Measurements from ENCODE around the gene PDLIM7. TPM values are rescaled to one million over a fixed set of nuclear protein-coding genes. Genes with fewer than 3 reads are reported as not detected.

PDLIM7 gene
- polyA plus RNA-seq, 1 of the 3 experiments (the other 2 are of a cell fraction): 206 TPM

DNA sequence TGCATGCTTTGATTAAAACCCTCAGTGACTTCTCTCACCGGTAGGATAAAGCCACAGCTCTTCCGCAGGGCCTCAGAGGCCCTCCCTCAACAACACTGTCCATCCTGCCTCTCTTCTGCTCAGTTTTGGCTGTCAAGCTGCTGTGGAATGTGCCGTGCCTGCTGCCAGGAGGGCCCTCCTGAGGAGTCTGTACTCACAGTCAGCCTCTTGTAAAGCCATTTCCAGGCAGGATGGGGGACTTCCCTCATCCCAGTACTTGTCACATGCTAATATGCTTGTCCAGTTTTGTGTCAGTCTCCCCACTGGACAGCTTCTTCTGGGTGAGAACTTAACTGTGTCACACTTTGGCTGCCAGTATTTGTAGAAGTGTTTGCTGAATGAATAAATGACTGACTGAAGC, 33.2 kb upstream of the PDLIM7 start:
- Histone ChIP-seq H3K4me3 (ENCODE audit: low read depth in 2 of 2, low read length in 1 of 2) (no peak overlapping the region), H3K4me1 (ENCODE audit: control insufficient read depth in 1 of 2, insufficient read depth in 2 of 2, low read depth in 1 of 2, low read length in 1 of 2) (peaks cover 0 to 14% of the 10 kb centered on the region in 2 experiments; a peak in 1 of 4 replicates), H3K27ac (ENCODE audit: low read depth in 2 of 2, low read length in 1 of 2) (no peak overlapping the region; a peak in 1 of 4 replicates), H3F3A (replicated peaks; ENCODE audit: insufficient read depth) (no peaks in the 10 kb centered on the region), H3K79me2 (ENCODE audit: insufficient read depth) (peaks cover 21% of the 10 kb centered on the region), H3K36me3 (replicated peaks in 1 of 2; ENCODE audit: control insufficient read depth in 1 of 2, insufficient read depth in 2 of 2, low read length in 1 of 2) (peaks cover 35 to 73% of the 10 kb centered on the region in 2 experiments), H3K27me3 (ENCODE audit: insufficient read depth) (no peaks in the 10 kb centered on the region), H3K9ac (no peak overlapping the region), H3K4me2 (no peak overlapping the region), H2AFZ (ENCODE audit: low read depth) (no peak overlapping the region), H4K20me1 (ENCODE audit: insufficient read depth) (peaks cover 5% of the 10 kb centered on the region; the same call in 1 of the 2 replicates), H3K9me2 (no peaks in the 10 kb centered on the region), H3K9me3 (no peaks in the 10 kb centered on the region)
- 92% methylated on average over 3 of the region's 3 CpGs for WGBS (ENCODE audit: low lambda C conversion rate)
- CTCF ChIA-PET: interaction anchor here (2.0 kb wide), 1 partner anchor 29 kb away, joined by 5 read pairs; no protein-coding TSS in a partner anchor
- TF ChIP-seq, protein P1, sequence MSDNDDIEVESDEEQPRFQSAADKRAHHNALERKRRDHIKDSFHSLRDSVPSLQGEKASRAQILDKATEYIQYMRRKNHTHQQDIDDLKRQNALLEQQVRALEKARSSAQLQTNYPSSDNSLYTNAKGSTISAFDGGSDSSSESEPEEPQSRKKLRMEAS (IDR thresholded peaks at IDR 0.05; ENCODE audit: low read depth): no peak
- TF ChIP-seq, protein P2, sequence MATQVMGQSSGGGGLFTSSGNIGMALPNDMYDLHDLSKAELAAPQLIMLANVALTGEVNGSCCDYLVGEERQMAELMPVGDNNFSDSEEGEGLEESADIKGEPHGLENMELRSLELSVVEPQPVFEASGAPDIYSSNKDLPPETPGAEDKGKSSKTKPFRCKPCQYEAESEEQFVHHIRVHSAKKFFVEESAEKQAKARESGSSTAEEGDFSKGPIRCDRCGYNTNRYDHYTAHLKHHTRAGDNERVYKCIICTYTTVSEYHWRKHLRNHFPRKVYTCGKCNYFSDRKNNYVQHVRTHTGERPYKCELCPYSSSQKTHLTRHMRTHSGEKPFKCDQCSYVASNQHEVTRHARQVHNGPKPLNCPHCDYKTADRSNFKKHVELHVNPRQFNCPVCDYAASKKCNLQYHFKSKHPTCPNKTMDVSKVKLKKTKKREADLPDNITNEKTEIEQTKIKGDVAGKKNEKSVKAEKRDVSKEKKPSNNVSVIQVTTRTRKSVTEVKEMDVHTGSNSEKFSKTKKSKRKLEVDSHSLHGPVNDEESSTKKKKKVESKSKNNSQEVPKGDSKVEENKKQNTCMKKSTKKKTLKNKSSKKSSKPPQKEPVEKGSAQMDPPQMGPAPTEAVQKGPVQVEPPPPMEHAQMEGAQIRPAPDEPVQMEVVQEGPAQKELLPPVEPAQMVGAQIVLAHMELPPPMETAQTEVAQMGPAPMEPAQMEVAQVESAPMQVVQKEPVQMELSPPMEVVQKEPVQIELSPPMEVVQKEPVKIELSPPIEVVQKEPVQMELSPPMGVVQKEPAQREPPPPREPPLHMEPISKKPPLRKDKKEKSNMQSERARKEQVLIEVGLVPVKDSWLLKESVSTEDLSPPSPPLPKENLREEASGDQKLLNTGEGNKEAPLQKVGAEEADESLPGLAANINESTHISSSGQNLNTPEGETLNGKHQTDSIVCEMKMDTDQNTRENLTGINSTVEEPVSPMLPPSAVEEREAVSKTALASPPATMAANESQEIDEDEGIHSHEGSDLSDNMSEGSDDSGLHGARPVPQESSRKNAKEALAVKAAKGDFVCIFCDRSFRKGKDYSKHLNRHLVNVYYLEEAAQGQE (IDR thresholded peaks at IDR 0.05; ENCODE audit: low read depth, low read length): no peak
- DNase-seq: no peak
- POLR2A ChIA-PET: no interaction called here

DNA sequence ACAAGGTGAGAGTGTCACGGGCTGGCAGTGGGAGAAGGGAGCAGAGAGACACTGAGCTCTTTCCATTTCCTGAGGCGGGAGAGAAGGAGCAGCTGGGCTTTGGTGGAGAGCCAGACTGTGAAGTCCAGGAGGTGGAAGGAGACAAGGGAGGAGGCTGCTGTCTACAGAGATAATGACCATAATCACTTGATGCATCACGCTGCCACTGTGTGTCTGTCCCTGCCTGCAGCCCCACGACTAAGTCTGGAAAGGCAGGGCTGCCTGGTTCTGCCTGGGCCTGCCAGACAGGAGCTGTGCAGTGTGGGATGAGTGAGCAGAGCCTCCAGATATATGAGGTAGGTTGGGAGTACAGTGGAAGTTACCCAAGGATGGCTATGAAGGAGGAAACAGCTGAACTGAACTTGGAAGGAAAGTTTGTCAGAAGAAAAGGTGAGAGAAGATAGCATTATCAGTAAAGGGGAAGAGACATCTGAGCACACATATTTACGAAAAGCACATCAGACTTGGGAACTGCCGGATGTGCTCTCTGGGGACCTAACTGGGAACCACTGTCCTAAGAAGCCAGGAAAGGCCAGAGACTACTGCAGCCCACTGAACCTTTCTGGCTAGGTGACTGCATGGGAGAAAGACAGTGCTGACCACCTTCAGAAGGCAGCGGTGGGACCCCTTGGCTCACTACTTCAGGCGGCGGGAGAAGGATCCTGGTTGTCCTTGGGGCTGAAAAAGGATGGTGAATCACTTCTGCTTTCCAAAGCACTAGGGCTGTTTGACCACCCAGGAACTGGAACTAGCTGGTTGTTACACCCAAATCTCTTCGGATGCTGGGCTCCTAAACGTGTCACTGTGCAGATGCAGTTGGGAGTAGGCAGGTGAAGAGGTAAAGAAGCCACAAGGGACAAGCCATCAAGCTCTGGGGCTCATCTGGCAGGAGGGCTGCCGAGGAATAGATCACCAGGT, 32.1 kb upstream of the PDLIM7 start:
- Histone ChIP-seq H3K9me3 (no peaks in the 10 kb centered on the region), H2AFZ (ENCODE audit: low read depth) (no peak overlapping the region), H3K4me2 (no peak overlapping the region), H3K4me1 (ENCODE audit: control insufficient read depth in 1 of 2, insufficient read depth in 2 of 2, low read depth in 1 of 2, low read length in 1 of 2) (peaks cover 0 to 14% of the 10 kb centered on the region in 2 experiments; a peak in 1 of 4 replicates), H3K36me3 (replicated peaks in 1 of 2; ENCODE audit: control insufficient read depth in 1 of 2, insufficient read depth in 2 of 2, low read length in 1 of 2) (peaks cover 25 to 81% of the 10 kb centered on the region in 2 experiments), H4K20me1 (ENCODE audit: insufficient read depth) (peaks cover 5% of the 10 kb centered on the region; the same call in 1 of the 2 replicates), H3F3A (replicated peaks; ENCODE audit: insufficient read depth) (no peaks in the 10 kb centered on the region), H3K27ac (ENCODE audit: low read depth in 2 of 2, low read length in 1 of 2) (peak overlapping the region in 1 of 2 experiments; percentile 39; a peak in 1 of 4 replicates), H3K4me3 (ENCODE audit: low read depth in 2 of 2, low read length in 1 of 2) (no peak overlapping the region), H3K79me2 (ENCODE audit: insufficient read depth) (peaks cover 12% of the 10 kb centered on the region; the same call in 1 of the 2 replicates), H3K9ac (no peak overlapping the region), H3K27me3 (ENCODE audit: insufficient read depth) (no peaks in the 10 kb centered on the region), H3K9me2 (no peaks in the 10 kb centered on the region)
- POLR2A ChIA-PET: interaction anchor here (0.6 kb wide), 1 partner anchor 20 kb away, joined by 4 read pairs; no protein-coding TSS in a partner anchor
- no peak for DNase-seq
- CTCF ChIA-PET: interaction anchor here (2.0 kb wide), 1 partner anchor 28 kb away, joined by 5 read pairs; no protein-coding TSS in a partner anchor
- 86% methylated on average over 12 of the region's 12 CpGs for WGBS (ENCODE audit: low lambda C conversion rate)
- TF ChIP-seq RCOR1 (IDR thresholded peaks at IDR 0.05; ENCODE audit: low read length) (no peak), GATA2 (CRISPR knock-in tag; IDR thresholded peaks at IDR 0.05) (no peak), FOSL2 (IDR thresholded peaks at IDR 0.05; ENCODE audit: borderline replicate concordance, low read depth) (no peak), NRF1 (IDR thresholded peaks at IDR 0.05; ENCODE audit: low read depth, low read length) (no peak), JUND (IDR thresholded peaks at IDR 0.05) (no peak), EZH2phosphoT487 (IDR thresholded peaks at IDR 0.05; ENCODE audit: borderline replicate concordance, low read depth) (no peak), TAF1 (IDR thresholded peaks at IDR 0.05; ENCODE audit: borderline replicate concordance, low read depth, low read length) (no peak), TEAD4 (IDR thresholded peaks at IDR 0.05; ENCODE audit: borderline replicate concordance, insufficient read depth) (no peak), FOXM1 (IDR thresholded peaks at IDR 0.05; ENCODE audit: low read depth) (no peak), CHD2 (IDR thresholded peaks at IDR 0.05; ENCODE audit: low read length, partially characterized antibody) (no peak), ELF1 (IDR thresholded peaks at IDR 0.05) (no peak), MXI1 (IDR thresholded peaks at IDR 0.05; ENCODE audit: low read depth, low read length) (no peak), NFIC (IDR thresholded peaks at IDR 0.05; ENCODE audit: borderline replicate concordance) (no peak), FOXJ3 (CRISPR knock-in tag; IDR thresholded peaks at IDR 0.05) (no peak)
- TF ChIP-seq, protein P2 (IDR thresholded peaks at IDR 0.05; ENCODE audit: low read depth, low read length): no peak
- TF ChIP-seq, protein P3, sequence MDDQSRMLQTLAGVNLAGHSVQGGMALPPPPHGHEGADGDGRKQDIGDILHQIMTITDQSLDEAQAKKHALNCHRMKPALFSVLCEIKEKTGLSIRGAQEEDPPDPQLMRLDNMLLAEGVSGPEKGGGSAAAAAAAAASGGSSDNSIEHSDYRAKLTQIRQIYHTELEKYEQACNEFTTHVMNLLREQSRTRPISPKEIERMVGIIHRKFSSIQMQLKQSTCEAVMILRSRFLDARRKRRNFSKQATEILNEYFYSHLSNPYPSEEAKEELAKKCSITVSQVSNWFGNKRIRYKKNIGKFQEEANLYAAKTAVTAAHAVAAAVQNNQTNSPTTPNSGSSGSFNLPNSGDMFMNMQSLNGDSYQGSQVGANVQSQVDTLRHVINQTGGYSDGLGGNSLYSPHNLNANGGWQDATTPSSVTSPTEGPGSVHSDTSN (IDR thresholded peaks at IDR 0.05): no peak
